Cardiac septum (tissue), 1 donor: ENCODE data around the gene C19orf47. TPM values are rescaled to one million over a fixed set of nuclear protein-coding genes. Genes with fewer than 3 reads are reported as not detected.
"Not testable (repeated sequence)": the region's sequence is repeated elsewhere in the genome, so short reads cannot be mapped to it uniquely, and the experiment has no call there.

ENCODE experiments used
- DNase-seq: peaks from one replicate; pipeline ENCODE4 v3.0.0-alpha.2; 2020; ENCODE audit warnings: low spot score
- intact Hi-C: fragments of 100-400 bp; cut with DNase I; formaldehyde crosslinking; loops from one replicate; pipeline ENCODE4 v1.14.0; 2022
- total RNA-seq: library from RNA; stranded (reverse); fragmentation: NEBNext Ultra II Directional; extraction: Animal tissue kit (Norgen Biotek cat#: 25700); gene quantifications from one replicate; pipeline ENCODE4 v1.2.1, GENCODE V29; 2021
- donor health status: DM: no; HTN: no; CAD: no.

C19orf47 gene
- total RNA-seq, 1 donor from 2014 or later, result 135 TPM

DNA sequence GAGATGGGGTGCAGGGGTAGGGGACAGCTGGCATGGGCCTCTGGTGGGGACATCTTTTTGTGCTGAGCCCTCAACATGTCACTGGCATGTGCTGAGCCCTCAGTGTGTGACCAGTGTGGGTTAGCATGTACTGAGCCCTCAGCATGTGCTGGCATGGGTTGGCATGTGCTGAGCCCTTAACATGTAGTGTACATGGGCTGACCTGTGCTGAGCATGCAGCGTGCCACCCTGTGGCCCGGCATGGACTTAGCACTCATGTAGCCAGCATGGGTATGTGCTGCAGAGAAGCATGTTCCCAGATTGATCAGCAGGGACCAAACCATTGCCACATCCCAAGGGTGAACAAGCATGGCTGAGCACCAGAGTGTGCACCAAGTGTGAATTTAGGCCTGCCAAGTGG lies 30.3 kb upstream of the C19orf47 start:
- intact Hi-C loops, result no loop called here
- no peak for DNase-seq

DNA sequence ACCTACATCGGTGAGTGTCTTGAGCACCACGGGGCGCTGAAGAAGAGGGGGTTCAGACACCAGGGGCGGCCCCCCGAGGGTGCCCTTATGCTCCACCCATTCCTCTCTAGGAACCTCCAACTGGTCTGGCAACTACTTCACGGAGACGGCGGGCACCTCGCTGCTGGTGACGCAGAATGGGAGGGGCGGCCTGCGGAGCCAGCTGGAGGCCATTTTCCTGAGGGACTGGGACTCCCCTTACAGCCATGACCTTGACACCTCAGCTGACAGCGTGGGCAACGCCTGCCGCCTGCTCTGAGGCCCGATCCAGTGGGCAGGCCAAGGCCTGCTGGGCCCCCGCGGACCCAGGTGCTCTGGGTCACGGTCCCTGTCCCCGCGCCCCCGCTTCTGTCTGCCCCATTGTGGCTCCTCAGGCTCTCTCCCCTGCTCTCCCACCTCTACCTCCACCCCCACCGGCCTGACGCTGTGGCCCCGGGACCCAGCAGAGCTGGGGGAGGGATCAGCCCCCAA lies 29.7 kb upstream of the C19orf47 start:
- intact Hi-C loops, result no loop called here
- DNase-seq, result no peak

DNA sequence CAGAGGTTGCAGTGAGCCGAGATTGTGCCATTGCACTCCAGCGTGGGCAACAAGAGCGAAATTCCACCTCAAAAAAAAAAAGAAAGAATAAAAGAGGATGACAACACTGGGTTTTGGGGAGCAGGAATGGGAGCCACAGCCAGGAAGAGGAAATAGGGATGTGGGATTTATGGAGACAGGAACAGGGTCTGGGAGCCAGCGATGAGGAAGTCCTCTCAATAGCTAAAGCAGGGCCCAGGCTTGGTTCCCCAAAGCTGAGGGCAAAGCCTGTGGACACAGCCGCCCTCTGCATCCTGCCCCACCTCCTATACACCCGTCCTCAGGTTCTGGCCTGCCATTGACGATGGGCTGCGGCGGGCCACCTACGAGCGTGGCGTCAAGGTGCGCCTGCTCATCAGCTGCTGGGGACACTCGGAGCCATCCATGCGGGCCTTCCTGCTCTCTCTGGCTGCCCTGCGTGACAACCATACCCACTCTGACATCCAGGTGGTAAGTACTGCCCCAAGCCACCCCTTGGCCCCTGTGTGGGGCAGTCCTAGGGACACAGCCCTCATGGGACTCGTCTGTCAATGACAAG lies 28.2 kb upstream of the C19orf47 start:
- DNase-seq, result no peak
- intact Hi-C loops, result no loop called here

- intact Hi-C loops, result no loop called here
- DNase-seq, result no peak
Measured at GRCh38 chr19:40374084-40374483, 25.9 kb upstream of the C19orf47 start.

GRCh38 chr19:40371802-40372122 lies 23.6 kb upstream of the C19orf47 start:
- no peak for DNase-seq
- intact Hi-C loops, result no loop called here

GRCh38 chr19:40370997-40371801 lies 23.0 kb upstream of the C19orf47 start:
- intact Hi-C loops, result no loop called here
- DNase-seq, result no peak

DNA sequence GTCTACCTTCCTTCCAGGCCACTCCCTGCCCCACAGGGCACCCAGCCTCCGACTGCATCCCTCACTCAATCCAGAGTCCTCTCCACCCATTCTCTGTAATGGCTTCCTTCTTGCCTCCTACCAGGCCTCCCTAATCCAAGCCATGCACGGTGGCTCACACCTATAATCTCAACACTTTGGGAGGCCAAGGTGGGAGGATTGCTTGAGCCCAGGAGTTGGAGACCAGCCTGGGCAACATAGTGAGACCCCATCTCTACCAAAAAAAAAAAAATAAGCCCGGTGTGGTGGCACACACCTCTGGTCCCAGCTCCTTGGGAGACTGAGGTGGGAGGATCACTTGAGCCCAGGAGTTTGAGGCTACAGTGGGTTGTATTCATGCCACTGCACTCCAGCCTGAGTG lies 22.1 kb upstream of the C19orf47 start:
- DNase-seq, intact Hi-C loops: not testable (repeated sequence)

DNA sequence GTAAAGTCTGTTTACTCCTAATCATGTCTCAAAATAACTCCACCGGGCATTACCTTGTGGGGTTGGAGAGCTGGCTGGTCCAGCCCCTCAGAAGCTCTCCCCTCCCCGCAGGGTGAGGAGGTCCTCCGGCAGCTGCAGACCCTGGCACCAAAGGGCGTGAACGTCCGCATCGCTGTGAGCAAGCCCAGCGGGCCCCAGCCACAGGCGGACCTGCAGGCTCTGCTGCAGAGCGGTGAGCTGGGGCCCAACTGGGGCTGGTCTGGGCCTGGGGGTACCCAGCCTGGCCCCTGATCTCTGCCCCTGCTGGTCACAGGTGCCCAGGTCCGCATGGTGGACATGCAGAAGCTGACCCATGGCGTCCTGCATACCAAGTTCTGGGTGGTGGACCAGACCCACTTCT lies 21.6 kb upstream of the C19orf47 start:
- DNase-seq, result no peak

GRCh38 chr19:40367577-40368434 lies 19.6 kb upstream of the C19orf47 start:
- intact Hi-C loops, result no loop called here
- DNase-seq, result no peak

More for the DNA sequence above, 21.6 kb upstream of the C19orf47 start:
- intact Hi-C loops, result no loop called here

- intact Hi-C loops, result no loop called here
- DNase-seq, result no peak
Measured at GRCh38 chr19:40366697-40367561, 18.7 kb upstream of the C19orf47 start.

GRCh38 chr19:40365613-40366401 lies 17.6 kb upstream of the C19orf47 start:
- DNase-seq, result no peak
- intact Hi-C loops, result no loop called here

- intact Hi-C loops, result no loop called here
Measured at GRCh38 chr19:40365010-40365409, 16.8 kb upstream of the C19orf47 start.

GRCh38 chr19:40363069-40363468 lies 14.9 kb upstream of the C19orf47 start:
- intact Hi-C loops, result no loop called here
- no peak for DNase-seq

More at GRCh38 chr19:40365010-40365409, 16.8 kb upstream of the C19orf47 start:
- no peak for DNase-seq

DNA sequence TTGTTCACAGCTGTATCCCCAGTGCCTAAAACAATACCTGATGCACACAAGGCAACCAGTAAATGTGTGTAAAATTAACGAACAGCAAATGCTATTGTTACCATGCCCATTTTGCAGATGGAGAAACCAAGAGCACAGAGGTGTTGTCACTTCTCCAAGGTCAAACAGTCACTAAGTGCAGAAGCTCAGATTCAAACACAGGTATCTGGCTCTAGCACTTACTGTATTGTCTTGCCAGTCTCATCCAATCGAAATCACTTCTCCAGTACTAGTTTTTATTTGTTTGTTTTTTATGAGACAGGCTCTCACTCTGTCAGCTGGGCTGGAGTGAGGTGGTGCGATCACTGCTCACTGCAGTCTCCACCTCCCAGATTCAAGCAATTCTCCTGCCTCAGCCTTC lies 14.0 kb upstream of the C19orf47 start:
- intact Hi-C loops, result no loop called here
- DNase-seq, result no peak

DNA sequence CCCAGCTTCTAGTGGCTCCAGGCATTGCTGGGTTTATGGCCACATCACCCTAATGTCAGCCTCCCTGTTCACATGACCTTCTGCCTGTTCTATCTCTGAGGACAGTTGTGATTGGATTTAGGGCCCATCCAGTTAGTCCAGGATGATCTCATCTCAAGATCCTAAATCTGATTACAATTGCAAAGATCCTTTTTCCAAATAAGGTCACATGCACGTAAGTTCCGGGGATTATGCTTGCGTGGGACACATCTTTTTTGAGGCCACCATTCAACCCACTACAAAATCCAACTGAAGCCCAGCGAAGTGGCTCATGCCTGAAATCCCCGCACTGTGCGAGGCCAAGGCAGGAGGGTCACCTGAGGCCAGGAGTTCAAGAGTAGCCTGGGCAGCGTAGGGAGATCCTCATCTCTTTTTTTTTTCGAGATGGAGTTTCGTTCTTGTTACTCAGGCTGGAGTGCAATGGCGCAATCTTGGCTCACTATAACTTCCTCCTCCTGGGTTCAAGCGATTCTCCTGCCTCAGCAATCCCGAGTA lies 12.6 kb upstream of the C19orf47 start:
- no peak for DNase-seq
- intact Hi-C loops, result no loop called here

- DNase-seq, result no peak
- intact Hi-C loops, result no loop called here
Measured at GRCh38 chr19:40360020-40360707, 12.0 kb upstream of the C19orf47 start.

DNA sequence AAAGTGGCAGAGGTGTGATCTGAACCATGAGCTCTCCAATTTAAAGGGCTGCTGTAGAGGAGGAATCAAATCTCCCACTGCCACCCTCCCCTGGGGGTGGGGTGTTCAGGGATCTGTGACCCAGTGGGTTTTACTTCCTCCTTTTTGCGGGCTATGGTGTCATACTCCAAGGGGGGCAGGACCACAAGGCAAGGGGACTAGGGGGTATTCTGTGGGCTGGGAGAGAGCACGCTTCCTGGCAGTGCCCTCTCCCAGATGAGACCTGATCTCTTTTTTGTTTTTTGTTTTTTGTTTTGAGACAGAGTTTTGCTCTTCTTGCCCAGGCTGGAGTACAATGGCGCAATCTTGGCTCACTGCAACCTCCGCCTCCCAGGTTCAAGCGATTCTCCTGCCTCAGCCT lies 10.6 kb upstream of the C19orf47 start:
- no peak for DNase-seq
- intact Hi-C loops, result no loop called here

DNA sequence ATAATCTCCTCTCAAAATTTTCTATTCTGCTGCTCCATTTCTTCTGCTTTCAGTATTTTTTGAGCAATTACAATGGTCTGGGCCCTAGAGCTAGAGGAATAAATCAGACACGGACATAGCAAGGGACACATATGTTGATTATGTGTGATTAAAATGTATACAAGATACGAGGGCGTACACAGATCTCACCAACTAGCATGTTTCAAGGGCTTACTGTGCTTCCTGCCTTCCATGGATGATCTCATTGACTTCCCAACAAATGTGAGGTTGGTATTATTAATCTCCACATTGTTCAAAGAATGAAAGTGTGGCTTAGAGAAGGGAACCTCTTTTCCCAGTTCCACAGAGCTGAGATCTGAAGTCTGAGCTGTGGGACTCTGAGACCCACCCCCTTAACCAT lies 9.4 kb upstream of the C19orf47 start:
- no peak for DNase-seq
- intact Hi-C loops, result no loop called here
